HepG2 (cell line): ENCODE data around the gene NLRC5. TPM values are rescaled to one million over a fixed set of nuclear protein-coding genes. Genes with fewer than 3 reads are reported as not detected.

ENCODE experiments used
- BHLHE40 ChIP-seq: IDR thresholded peaks from 2 replicates; pipeline ENCODE4 v1.6.1; 2011; ENCODE audit warnings: low read length, improper control_type of control experiment
- CTCF ChIP-seq: sonication (generic); formaldehyde crosslinking; IDR thresholded peaks from 2 replicates; pipeline ENCODE4 v1.5.0; 2020; ENCODE audit warnings: mild to moderate bottlenecking, missing genetic modification reagents, moderate library complexity
- HIVEP1 ChIP-seq: sonication (generic); formaldehyde crosslinking; IDR thresholded peaks from 2 replicates; pipeline ENCODE4 v1.4.0; 2020; ENCODE audit warnings: mild to moderate bottlenecking, missing genetic modification reagents
- MEIS2 ChIP-seq: sonication (generic); formaldehyde crosslinking; IDR thresholded peaks from 2 replicates; pipeline ENCODE4 v1.9.0; 2021; ENCODE audit warnings: mild to moderate bottlenecking, missing genetic modification reagents
- NFIC ChIP-seq: IDR thresholded peaks from 2 replicates; pipeline ENCODE4 v1.6.1; 2012; ENCODE audit warnings: mild to moderate bottlenecking, low read length, inconsistent platforms
- SRY ChIP-seq: sonication (generic); formaldehyde crosslinking; IDR thresholded peaks from 2 replicates; pipeline ENCODE4 v1.8.0; 2022; ENCODE audit warnings: mild to moderate bottlenecking, missing genetic modification reagents
- STAT6 ChIP-seq: sonication (generic); formaldehyde crosslinking; IDR thresholded peaks from 2 replicates; pipeline ENCODE4 v1.4.0; 2020; ENCODE audit warnings: missing genetic modification reagents, mild to moderate bottlenecking, borderline replicate concordance
- TEAD3 ChIP-seq: optimal IDR thresholded peaks from 2 replicates; pipeline ENCODE3; 2016; ENCODE audit warnings: borderline replicate concordance
- TRIM22 ChIP-seq: fragments of 450-650 bp; IDR thresholded peaks from 2 replicates; pipeline ENCODE4 v1.6.1; 2017
- YEATS2 ChIP-seq: sonication (generic); formaldehyde crosslinking; IDR thresholded peaks from 2 replicates; pipeline ENCODE4 v1.4.0; 2020; ENCODE audit warnings: missing genetic modification reagents, borderline replicate concordance
- ZKSCAN8 ChIP-seq: IDR thresholded peaks from 2 replicates; pipeline ENCODE4 v1.6.1; 2016; ENCODE audit warnings: borderline replicate concordance, missing genetic modification reagents, missing compliant biosample characterization
- ZNF280D ChIP-seq: sonication (generic); formaldehyde crosslinking; IDR thresholded peaks from 2 replicates; pipeline ENCODE4 v1.5.1; 2020; ENCODE audit warnings: mild to moderate bottlenecking, missing genetic modification reagents
- ZNF484 ChIP-seq: sonication (generic); formaldehyde crosslinking; IDR thresholded peaks from 2 replicates; pipeline ENCODE4 v1.5.1; 2020; ENCODE audit warnings: mild to moderate bottlenecking, low read depth, missing genetic modification reagents, borderline replicate concordance
- ZNF7 ChIP-seq: IDR thresholded peaks from 2 replicates; pipeline ENCODE4 v1.6.1; 2016; ENCODE audit warnings: missing biosample characterization, missing genetic modification reagents
- ZNF710 ChIP-seq: sonication (generic); formaldehyde crosslinking; IDR thresholded peaks from 2 replicates; pipeline ENCODE4 v1.5.0; 2020; ENCODE audit warnings: mild to moderate bottlenecking, missing genetic modification reagents, borderline replicate concordance
- polyA plus RNA-seq, 8 experiments: library from polyadenylated mRNA; depleted of rRNA in 3 of 8; stranded (reverse) in 7 of 8; unstranded in 1 of 8; fragments of >200 nt; fragmentation: Illumina TruSeq in 4 of 8; extraction: Trizol in 4 of 8; gene quantifications; 2 replicates each; pipeline versions ENCODE4 v1.2.1 to v1.2.3, GENCODE V29; 2011 to 2016; ENCODE audit warnings: low read depth in 4 of 8, missing spikeins in 1 of 8, mixed read lengths in 1 of 8; ENCODE audit not compliant: insufficient read depth in 1 of 8
- total RNA-seq, 5 experiments: library from RNA; depleted of rRNA; stranded (reverse); fragments of >200 nt; fragmentation: Illumina TruSeq; extraction: Trizol; gene quantifications; 2 replicates each; pipeline ENCODE4 v1.2.3, GENCODE V29; 2016; ENCODE audit warnings: low read depth in 1 of 5
- TF ChIP-seq, protein P1 (sequence below): sonication (generic); formaldehyde crosslinking; IDR thresholded peaks from 2 replicates; pipeline ENCODE4 v1.8.0; 2022; ENCODE audit warnings: missing genetic modification reagents, mild to moderate bottlenecking, moderate library complexity, borderline replicate concordance

Gene NLRC5
- total and polyA plus RNA-seq, 2 of the 13 experiments (the other 11 are each of a cell fraction or from before 2014, with no cell fraction given), result 6.3 to 12.7 TPM

- peak; percentile 90; the same call in 1 of the 2 replicates for TF ChIP-seq ZNF710 (CRISPR knock-in tag)
- peak; percentile 44; the same call in 1 of the 2 replicates for TF ChIP-seq MEIS2 (CRISPR knock-in tag)
- TF ChIP-seq TEAD3 (CRISPR knock-in tag), result peak; percentile 97
- no peak for TF ChIP-seq ZNF7 (CRISPR knock-in tag)
- TF ChIP-seq SRY, result no peak
- peak; percentile 65; the same call in 1 of the 2 replicates for TF ChIP-seq ZKSCAN8 (CRISPR knock-in tag)
- TF ChIP-seq ZNF280D (CRISPR knock-in tag), result no peak
- TF ChIP-seq, protein P1, sequence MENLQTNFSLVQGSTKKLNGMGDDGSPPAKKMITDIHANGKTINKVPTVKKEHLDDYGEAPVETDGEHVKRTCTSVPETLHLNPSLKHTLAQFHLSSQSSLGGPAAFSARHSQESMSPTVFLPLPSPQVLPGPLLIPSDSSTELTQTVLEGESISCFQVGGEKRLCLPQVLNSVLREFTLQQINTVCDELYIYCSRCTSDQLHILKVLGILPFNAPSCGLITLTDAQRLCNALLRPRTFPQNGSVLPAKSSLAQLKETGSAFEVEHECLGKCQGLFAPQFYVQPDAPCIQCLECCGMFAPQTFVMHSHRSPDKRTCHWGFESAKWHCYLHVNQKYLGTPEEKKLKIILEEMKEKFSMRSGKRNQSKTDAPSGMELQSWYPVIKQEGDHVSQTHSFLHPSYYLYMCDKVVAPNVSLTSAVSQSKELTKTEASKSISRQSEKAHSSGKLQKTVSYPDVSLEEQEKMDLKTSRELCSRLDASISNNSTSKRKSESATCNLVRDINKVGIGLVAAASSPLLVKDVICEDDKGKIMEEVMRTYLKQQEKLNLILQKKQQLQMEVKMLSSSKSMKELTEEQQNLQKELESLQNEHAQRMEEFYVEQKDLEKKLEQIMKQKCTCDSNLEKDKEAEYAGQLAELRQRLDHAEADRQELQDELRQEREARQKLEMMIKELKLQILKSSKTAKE, result no peak
- TF ChIP-seq STAT6 (CRISPR knock-in tag), result 0 out of 2 replicates have a peak, but pooled peaks have one; percentile 34
- peak; percentile 55; the same call in 1 of the 2 replicates for TF ChIP-seq YEATS2
- no peak for TF ChIP-seq NFIC
- no peak for TF ChIP-seq BHLHE40
- no peak for TF ChIP-seq TRIM22
- no peak for TF ChIP-seq HIVEP1 (CRISPR knock-in tag)
- 0 out of 2 replicates have a peak, but pooled peaks have one; percentile 8 for TF ChIP-seq CTCF (CRISPR knock-in tag)
- TF ChIP-seq ZNF484 (CRISPR knock-in tag), result no peak
Measured at GRCh38 chr16:56967733-56968132, 21.6 kb upstream of the NLRC5 start (continued).
